Kidney epithelial cell (primary cell): Measurements from ENCODE around the gene BCORL1. TPM values are rescaled to one million over a fixed set of nuclear protein-coding genes. Genes with fewer than 3 reads are reported as not detected.

Experiments
- DNase-seq: peaks from one replicate; pipeline ENCODE4 v3.0.0-alpha.2; 2010; ENCODE audit warnings: low read depth
- H3K27me3 ChIP-seq: 2 replicates; pipeline ENCODE4 v1.6.0; 2011; ENCODE audit warnings: low read length; ENCODE audit not compliant: control insufficient read depth, insufficient read depth
- H3K36me3 ChIP-seq: 2 replicates; pipeline ENCODE4 v1.5.1; 2011; ENCODE audit warnings: low read length; ENCODE audit not compliant: control insufficient read depth, insufficient read depth
- H3K4me3 ChIP-seq: 2 replicates; pipeline ENCODE4 v1.5.1; 2011; ENCODE audit warnings: low read depth, mild to moderate bottlenecking, control low read depth, low read length
- total RNA-seq: library from RNA; depleted of rRNA; stranded (reverse); fragments of >200 nt; gene quantifications from 2 replicates; pipeline ENCODE4 v1.2.3, GENCODE V29; 2015
- TF ChIP-seq, protein P1 (sequence below): IDR thresholded peaks from 2 replicates; pipeline ENCODE4 v1.5.1; 2011; ENCODE audit warnings: mild to moderate bottlenecking, moderate library complexity, low read length, control low read depth, inconsistent platforms; ENCODE audit not compliant: insufficient read depth, poor library complexity, severe bottlenecking

BCORL1 gene
- total RNA-seq, 1 donor from 2014 or later: 4.8 TPM

DNA sequence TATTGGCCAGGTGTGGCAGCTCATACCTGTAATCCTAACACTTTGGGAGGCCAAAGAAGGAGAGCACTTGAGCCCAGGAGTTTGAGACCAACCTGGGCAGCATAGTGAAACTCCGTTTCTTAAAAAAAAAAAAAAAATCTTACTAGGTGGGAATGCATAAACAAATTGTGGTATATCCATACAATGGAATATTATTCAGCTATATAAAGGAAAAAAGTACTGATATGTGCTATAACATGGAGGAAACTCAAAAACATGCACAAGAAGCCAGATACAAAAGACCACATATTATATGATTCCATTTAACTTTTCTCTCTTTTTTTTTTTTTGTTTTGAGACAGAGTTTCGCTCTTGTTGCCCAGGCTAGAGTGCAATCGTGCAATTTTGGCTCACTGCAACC lies 13.5 kb upstream of the BCORL1 start:
- no peak for DNase-seq
- TF ChIP-seq, protein P1, sequence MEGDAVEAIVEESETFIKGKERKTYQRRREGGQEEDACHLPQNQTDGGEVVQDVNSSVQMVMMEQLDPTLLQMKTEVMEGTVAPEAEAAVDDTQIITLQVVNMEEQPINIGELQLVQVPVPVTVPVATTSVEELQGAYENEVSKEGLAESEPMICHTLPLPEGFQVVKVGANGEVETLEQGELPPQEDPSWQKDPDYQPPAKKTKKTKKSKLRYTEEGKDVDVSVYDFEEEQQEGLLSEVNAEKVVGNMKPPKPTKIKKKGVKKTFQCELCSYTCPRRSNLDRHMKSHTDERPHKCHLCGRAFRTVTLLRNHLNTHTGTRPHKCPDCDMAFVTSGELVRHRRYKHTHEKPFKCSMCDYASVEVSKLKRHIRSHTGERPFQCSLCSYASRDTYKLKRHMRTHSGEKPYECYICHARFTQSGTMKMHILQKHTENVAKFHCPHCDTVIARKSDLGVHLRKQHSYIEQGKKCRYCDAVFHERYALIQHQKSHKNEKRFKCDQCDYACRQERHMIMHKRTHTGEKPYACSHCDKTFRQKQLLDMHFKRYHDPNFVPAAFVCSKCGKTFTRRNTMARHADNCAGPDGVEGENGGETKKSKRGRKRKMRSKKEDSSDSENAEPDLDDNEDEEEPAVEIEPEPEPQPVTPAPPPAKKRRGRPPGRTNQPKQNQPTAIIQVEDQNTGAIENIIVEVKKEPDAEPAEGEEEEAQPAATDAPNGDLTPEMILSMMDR: no peak
- H3K36me3 ChIP-seq: no peaks in the 10 kb centered on the region
- H3K4me3 ChIP-seq: no peak overlapping the region
- no peaks in the 10 kb centered on the region for H3K27me3 ChIP-seq

DNA sequence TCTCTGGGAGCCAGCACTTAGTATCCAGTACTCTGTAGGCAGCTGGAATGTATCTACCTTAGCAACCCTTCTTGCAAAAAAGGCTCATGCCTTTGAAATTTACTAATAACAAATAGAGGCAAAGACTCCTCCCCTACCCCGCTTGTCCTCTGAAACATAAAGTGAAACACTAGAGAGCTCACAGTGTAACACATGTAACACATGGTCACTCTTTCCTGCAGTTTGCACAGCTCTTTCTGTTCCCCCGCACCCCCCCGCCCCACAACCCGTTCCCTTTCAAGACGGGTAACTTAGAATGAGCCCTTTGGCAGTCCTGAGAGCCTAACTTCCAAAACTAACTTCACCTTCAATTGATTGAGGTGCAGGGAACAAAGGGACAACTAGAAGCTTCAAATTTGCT lies 6.0 kb upstream of the BCORL1 start:
- no peak for DNase-seq
- H3K4me3 ChIP-seq: no peak overlapping the region
- no peaks in the 10 kb centered on the region for H3K36me3 ChIP-seq
- TF ChIP-seq, protein P1: no peak
- H3K27me3 ChIP-seq: no peaks in the 10 kb centered on the region

DNA sequence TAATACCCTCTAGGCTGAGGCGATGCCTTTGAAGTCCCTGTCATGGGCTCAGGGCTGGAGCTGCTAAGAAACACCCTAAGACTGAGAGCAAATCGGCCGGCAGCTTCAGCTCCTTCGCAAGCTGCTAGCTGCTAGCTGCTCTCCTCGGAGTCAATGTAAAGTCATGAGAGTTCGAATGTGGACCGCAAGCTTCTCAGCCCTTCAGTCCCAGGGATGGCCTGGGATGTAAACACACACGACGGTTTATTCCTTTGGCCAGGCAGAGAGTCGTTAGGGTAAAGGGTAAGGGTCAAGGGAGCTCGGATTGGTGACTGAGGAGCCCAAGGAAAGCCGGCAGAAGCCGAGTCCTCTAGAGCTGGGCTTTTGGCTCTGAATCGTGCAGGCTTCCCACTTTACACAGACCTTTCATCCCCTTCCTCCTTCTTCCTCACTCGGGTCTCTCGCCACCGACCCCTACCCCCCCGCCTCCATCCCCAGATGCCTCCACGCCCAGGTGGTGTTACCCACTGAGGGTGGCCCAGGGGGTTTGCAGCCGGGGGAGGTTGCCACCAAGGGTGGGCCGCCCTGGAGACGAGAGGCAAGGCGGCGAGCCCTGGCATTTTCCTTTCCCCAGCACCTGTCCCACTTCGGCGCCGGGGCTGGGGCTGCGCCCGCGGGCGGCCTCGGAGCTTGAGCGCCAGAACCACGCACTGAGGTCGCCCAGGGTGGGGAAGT lies 3.1 kb upstream of the BCORL1 start:
- TF ChIP-seq, protein P1: no peak
- H3K36me3 ChIP-seq: no peaks in the 10 kb centered on the region
- H3K4me3 ChIP-seq: no peak overlapping the region
- DNase-seq: no peak
- H3K27me3 ChIP-seq: no peaks in the 10 kb centered on the region

DNA sequence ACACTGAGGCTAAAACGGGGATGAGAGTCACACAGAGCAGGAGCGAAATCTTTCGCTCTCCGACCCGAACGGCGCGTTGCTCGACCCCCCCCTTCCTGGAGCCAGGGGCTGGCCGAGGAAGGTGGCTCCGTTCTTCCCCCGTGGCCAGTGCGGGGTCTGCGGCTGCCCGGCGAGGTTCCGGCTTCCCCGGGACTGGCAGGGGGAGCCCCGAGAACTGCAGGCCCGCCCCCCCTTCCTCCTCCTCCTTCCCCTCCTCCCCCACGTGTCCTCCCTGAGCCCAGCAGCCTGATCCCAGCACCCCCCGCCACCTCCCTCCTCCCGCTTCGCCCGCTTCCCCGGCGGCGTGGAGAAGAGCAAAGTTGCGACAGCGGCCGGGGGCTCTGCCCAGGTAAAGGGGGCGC lies 2.4 kb upstream of the BCORL1 start:
- H3K36me3 ChIP-seq: no peaks in the 10 kb centered on the region
- peak overlapping the region; percentile 57 for H3K4me3 ChIP-seq
- DNase-seq: no peak
- H3K27me3 ChIP-seq: no peaks in the 10 kb centered on the region
- TF ChIP-seq, protein P1: no peak

DNA sequence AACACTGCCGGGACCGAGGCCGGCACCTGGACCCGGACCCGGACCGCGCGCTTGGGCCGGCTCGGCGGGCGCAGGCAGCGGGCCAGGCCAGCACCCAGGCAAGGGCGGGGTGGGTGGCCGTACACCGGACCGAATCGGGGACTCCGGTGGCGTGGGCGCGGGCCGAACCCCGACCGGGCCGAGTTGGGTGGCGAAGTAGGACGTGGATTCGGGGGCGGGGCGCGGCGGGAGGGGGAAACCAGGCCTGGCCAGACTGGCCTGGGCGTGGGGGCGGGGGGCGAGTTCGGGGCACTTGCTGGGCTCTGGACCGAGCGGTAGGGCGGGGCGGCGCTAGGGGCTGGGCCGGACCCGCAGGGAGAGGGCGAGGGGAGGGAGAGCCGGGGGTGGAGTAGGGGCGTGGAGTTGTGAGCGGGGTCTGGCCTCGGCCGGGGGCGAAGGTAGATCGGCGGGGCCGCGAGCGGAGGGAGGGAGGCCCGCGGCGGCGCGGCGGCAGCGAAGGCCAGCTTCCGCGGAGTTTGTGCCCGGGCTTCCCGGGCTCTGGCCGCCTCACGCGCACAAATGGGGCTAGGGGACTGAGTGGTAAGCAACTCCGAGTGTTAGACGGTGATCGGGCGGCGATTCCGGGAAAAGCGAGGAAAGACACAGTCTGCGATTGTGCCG lies 1.8 kb upstream of the BCORL1 start:
- no peaks in the 10 kb centered on the region for H3K27me3 ChIP-seq
- TF ChIP-seq, protein P1: no peak
- no peaks in the 10 kb centered on the region for H3K36me3 ChIP-seq
- no peak for DNase-seq
- peak overlapping the region; percentile 57 for H3K4me3 ChIP-seq
